Lower leg skin (tissue), 4 donors: Measurements from ENCODE around the gene FBXW5. TPM values are rescaled to one million over a fixed set of nuclear protein-coding genes. Genes with fewer than 3 reads are reported as not detected.

ENCODE experiments used
- DNase-seq, 2 donors: peaks; one replicate each; pipeline ENCODE4 v3.0.0-alpha.2; 2019; ENCODE audit warnings: low spot score in 2 of 2
- H3K4me3 ChIP-seq: fragments of 200-600 bp; sonication (generic); 2 replicates; pipeline ENCODE4 v1.5.1; 2017; ENCODE audit warnings: mild to moderate bottlenecking, low read depth; ENCODE audit not compliant: poor library complexity, severe bottlenecking
- POLR2A ChIP-seq, 2 donors: fragments of 450-650 bp; IDR thresholded peaks; one replicate each; pipeline ENCODE4 v1.6.1; 2016 to 2017; ENCODE audit warnings: antibody characterized with exemption in 2 of 2, mild to moderate bottlenecking in 1 of 2, moderate library complexity in 1 of 2
- WGBS, 2 donors: methylation state at CpG; one replicate each; pipeline ENCODE4 v1.1.5; 2018; 5-methylcytosine and 5-hydroxymethylcytosine counted together
- intact Hi-C: fragments of 100-400 bp; cut with DNase I; formaldehyde crosslinking; loops from one replicate; pipeline ENCODE4 v1.15.0; 2023; ENCODE audit warnings: low total_unique reads
- total RNA-seq, 4 donors: library from RNA; depleted of rRNA; stranded (reverse); fragments of >200 nt; gene quantifications; one replicate each; pipeline ENCODE4 v1.1.0, GENCODE V29; 2016
- TF ChIP-seq, protein P1 (sequence below), 3 donors: fragments of 450-650 bp; IDR thresholded peaks; one replicate each; pipeline ENCODE4 v1.5.1; 2016; ENCODE audit warnings: antibody characterized with exemption in 3 of 3, mild to moderate bottlenecking in 3 of 3, moderate library complexity in 2 of 3

The FBXW5 gene
- total RNA-seq, 4 donors from 2014 or later = 145 to 182 (median 154) TPM

DNA sequence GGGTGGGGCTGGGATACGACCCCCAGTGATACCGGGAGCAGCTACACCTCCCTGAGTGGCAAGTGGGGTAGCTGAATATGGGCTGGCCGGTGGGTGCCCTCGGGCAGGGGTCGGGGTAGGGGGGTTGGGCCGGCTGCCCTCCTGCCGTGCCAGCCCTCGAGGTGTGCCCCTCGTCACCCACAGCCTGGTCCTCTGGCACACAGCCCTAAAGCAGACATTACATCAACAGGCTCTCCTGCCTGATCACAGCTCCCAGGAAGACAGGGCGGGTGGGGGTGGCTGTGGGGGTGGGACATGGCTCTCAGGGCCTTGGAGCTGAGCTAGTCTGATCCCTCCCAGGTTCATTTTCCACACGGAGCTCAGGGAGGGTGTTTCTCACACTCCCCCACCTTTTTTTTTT, 23.2 kb downstream of the FBXW5 start:
- WGBS, 2 donors = 80 to 90% methylated on average over 4 to 11 of the region's 11 CpGs
- TF ChIP-seq, protein P1, sequence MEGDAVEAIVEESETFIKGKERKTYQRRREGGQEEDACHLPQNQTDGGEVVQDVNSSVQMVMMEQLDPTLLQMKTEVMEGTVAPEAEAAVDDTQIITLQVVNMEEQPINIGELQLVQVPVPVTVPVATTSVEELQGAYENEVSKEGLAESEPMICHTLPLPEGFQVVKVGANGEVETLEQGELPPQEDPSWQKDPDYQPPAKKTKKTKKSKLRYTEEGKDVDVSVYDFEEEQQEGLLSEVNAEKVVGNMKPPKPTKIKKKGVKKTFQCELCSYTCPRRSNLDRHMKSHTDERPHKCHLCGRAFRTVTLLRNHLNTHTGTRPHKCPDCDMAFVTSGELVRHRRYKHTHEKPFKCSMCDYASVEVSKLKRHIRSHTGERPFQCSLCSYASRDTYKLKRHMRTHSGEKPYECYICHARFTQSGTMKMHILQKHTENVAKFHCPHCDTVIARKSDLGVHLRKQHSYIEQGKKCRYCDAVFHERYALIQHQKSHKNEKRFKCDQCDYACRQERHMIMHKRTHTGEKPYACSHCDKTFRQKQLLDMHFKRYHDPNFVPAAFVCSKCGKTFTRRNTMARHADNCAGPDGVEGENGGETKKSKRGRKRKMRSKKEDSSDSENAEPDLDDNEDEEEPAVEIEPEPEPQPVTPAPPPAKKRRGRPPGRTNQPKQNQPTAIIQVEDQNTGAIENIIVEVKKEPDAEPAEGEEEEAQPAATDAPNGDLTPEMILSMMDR (IDR thresholded peaks at IDR 0.05) = no peak
- TF ChIP-seq POLR2A (IDR thresholded peaks at IDR 0.05) = no peak
- intact Hi-C loops = no loop called here
- DNase-seq = no peak
- H3K4me3 ChIP-seq = no peak overlapping the region

DNA sequence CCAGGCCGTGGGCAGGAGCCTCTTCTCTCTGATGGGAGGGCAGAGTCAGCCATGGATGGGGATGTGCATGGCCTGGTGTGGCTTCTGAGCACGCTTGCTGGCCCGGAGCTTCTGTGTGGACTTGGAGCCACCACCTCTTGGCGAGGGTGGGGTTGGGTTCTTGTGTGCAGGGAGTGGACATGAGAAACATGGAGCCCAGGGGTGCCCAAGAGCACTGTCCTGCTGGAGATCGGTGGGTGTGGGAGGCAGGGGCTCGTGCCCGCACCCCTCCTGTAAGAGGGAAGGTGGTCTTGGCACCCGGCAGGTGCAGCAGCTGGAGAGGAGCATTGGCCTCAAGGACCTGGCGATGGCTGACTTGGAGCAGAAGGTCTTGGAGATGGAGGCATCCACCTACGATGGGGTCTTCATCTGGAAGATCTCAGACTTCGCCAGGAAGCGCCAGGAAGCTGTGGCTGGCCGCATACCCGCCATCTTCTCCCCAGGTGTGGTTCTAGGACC, 23.8 kb downstream of the FBXW5 start:
- intact Hi-C loops = no loop called here
- 92 to 97% methylated on average over 14 of the region's 14 CpGs for WGBS, 2 donors
- no peak overlapping the region for H3K4me3 ChIP-seq
- no peak for DNase-seq
- TF ChIP-seq POLR2A (IDR thresholded peaks at IDR 0.05) = no peak
- TF ChIP-seq, protein P1 (IDR thresholded peaks at IDR 0.05) = no peak

DNA sequence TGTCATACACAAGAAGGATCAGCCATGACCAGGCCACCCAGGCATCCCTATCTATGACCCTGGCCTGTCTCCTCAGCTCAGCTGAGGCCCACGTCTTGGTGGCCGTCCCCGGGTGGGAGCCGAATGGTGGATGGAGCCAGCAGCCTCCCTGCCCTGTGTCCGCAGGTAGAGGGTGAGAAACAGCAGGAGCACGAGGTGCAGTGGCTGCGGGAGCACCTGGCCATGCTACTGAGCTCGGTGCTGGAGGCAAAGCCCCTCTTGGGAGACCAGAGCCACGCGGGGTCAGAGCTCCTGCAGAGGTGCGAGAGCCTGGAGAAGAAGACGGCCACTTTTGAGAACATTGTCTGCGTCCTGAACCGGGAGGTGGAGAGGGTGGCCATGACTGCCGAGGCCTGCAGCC, 24.5 kb downstream of the FBXW5 start:
- no peak for DNase-seq
- 94 to 99% methylated on average over 15 of the region's 15 CpGs for WGBS, 2 donors
- no peak overlapping the region for H3K4me3 ChIP-seq
- intact Hi-C loops = no loop called here
- no peak for TF ChIP-seq POLR2A (IDR thresholded peaks at IDR 0.05)
- TF ChIP-seq, protein P1 (IDR thresholded peaks at IDR 0.05) = no peak

DNA sequence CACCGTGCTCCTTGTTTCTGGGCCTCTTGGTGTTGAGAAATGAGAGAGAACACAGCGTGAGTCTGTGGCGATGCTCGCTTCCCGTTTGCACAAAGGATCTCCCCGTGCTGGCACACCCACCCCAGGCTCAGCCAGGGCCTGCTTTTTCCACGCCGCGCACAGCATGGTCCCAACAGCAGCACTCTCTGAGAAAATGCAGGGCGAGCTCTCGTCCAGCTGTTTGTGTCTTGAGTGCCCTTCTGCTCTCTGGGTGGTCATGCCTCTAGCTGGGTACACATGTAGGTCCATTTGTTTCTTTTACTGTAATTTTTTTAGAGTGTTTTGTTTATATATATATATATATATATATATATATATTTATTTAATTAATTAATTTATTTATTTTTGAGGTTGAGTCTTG, 26.6 kb downstream of the FBXW5 start:
- no peak overlapping the region for H3K4me3 ChIP-seq
- no peak for TF ChIP-seq POLR2A (IDR thresholded peaks at IDR 0.05)
- TF ChIP-seq, protein P1 (IDR thresholded peaks at IDR 0.05) = no peak
- 91 to 96% methylated on average over 11 of the region's 11 CpGs for WGBS, 2 donors
- no peak for DNase-seq
- intact Hi-C loops = no loop called here

DNA sequence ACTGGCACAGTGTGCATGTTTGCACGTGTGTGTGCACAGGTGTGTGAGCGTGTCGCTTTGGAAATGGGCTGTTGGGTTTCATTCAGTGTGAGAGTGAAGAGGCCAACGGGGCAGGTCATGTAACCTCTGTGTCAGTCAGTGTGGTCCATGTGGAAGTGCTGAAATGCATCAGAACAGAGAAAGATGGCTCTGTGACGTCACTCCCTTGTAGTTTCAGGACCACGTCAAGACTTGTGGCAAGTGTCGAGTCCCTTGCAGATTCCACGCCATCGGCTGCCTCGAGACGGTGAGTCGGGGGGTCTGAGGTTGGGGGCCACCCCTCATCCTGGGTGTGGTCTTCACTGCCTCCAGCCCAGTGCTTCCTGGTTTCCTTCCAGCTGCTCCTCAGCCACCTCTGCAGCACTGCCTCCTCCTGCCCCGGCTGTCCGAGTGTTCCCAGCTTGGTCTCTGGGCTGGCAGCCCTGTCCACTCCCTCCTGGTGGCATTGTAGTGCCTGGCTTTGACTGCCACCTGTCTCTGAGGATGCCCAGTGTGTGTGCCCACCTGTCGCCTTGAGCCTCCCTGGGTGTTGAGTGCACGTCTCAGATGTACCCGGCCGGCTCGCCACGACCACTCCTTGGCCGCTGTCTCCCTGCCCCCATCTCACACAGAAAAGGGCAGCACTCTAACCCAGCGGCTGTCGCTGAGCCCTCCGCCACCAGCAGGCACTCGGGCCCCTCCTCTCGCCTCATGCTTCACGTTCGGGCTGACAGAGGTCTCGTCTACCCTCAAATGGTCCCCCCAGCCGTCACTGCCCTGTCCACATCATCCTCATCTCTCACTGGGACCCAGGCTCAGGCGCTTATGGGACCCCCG, 28.0 kb downstream of the FBXW5 start:
- 92 to 93% methylated on average over 32 of the region's 32 CpGs for WGBS, 2 donors
- no peak for DNase-seq
- intact Hi-C loops = no loop called here
- no peak for TF ChIP-seq POLR2A (IDR thresholded peaks at IDR 0.05)
- TF ChIP-seq, protein P1 (IDR thresholded peaks at IDR 0.05) = no peak
- H3K4me3 ChIP-seq = no peak overlapping the region
